ENCODE results near the gene SYNDIG1.

SYNDIG1 gene

GRCh38 chr20:24669701-24670100, 200.3 kb downstream of the SYNDIG1 start:
- DNase-seq (ENCODE audit: extremely low read depth in 1 of 2, low read depth in 1 of 2) = no peak

GRCh38 chr20:24670341-24670872, 201.0 kb downstream of the SYNDIG1 start:
- DNase-seq (ENCODE audit: extremely low read depth in 1 of 2, low read depth in 1 of 2) = no peak

- no peak for DNase-seq (ENCODE audit: extremely low read depth in 1 of 2, low read depth in 1 of 2)
These were observed 201.6 kb downstream of the SYNDIG1 start for GRCh38 chr20:24670981-24671380.

- no peak for DNase-seq (ENCODE audit: extremely low read depth in 1 of 2, low read depth in 1 of 2)
These were observed 202.9 kb downstream of the SYNDIG1 start for GRCh38 chr20:24672181-24672880.

GRCh38 chr20:24672886-24673677, 203.7 kb downstream of the SYNDIG1 start:
- DNase-seq (ENCODE audit: extremely low read depth in 1 of 2, low read depth in 1 of 2) = no peak

- DNase-seq (ENCODE audit: extremely low read depth in 1 of 2, low read depth in 1 of 2) = no peak
These were observed 204.5 kb downstream of the SYNDIG1 start for GRCh38 chr20:24673678-24674570.

- no peak for DNase-seq (ENCODE audit: extremely low read depth in 1 of 2, low read depth in 1 of 2)
These were observed 205.6 kb downstream of the SYNDIG1 start for GRCh38 chr20:24674921-24675605.

GRCh38 chr20:24675651-24676352, 206.4 kb downstream of the SYNDIG1 start:
- no peak for DNase-seq (ENCODE audit: extremely low read depth in 1 of 2, low read depth in 1 of 2)

- no peak for DNase-seq (ENCODE audit: extremely low read depth in 1 of 2, low read depth in 1 of 2)
These were observed 207.0 kb downstream of the SYNDIG1 start for GRCh38 chr20:24676353-24676977.

GRCh38 chr20:24676978-24677370, 207.5 kb downstream of the SYNDIG1 start:
- no peak for DNase-seq (ENCODE audit: extremely low read depth in 1 of 2, low read depth in 1 of 2)

- DNase-seq (ENCODE audit: extremely low read depth in 1 of 2, low read depth in 1 of 2) = no peak
These were observed 208.3 kb downstream of the SYNDIG1 start for GRCh38 chr20:24677626-24678315.

GRCh38 chr20:24678351-24679106, 209.1 kb downstream of the SYNDIG1 start:
- no peak for DNase-seq (ENCODE audit: extremely low read depth in 1 of 2, low read depth in 1 of 2)

- no peak for DNase-seq (ENCODE audit: extremely low read depth in 1 of 2, low read depth in 1 of 2)
These were observed 210.1 kb downstream of the SYNDIG1 start for GRCh38 chr20:24679448-24680047.

GRCh38 chr20:24681634-24682495, 212.4 kb downstream of the SYNDIG1 start:
- DNase-seq (ENCODE audit: extremely low read depth in 1 of 2, low read depth in 1 of 2) = no peak

- DNase-seq (ENCODE audit: extremely low read depth in 1 of 2, low read depth in 1 of 2) = no peak
These were observed 213.1 kb downstream of the SYNDIG1 start for GRCh38 chr20:24682496-24682985.

GRCh38 chr20:24683676-24684075, 214.2 kb downstream of the SYNDIG1 start:
- DNase-seq (ENCODE audit: extremely low read depth in 1 of 2, low read depth in 1 of 2) = no peak
